Embryonic facial prominence (tissue), 1 donor: ENCODE results near the gene ANGEL2.
"Not testable (repeated sequence)": the region's sequence is repeated elsewhere in the genome, so short reads cannot be mapped to it uniquely, and the experiment has no call there.

Experiments
- DNase-seq: peaks from one replicate; pipeline ENCODE4 v3.0.0-alpha.2; 2016; ENCODE audit errors: extremely low spot score

Gene ANGEL2, protein sequence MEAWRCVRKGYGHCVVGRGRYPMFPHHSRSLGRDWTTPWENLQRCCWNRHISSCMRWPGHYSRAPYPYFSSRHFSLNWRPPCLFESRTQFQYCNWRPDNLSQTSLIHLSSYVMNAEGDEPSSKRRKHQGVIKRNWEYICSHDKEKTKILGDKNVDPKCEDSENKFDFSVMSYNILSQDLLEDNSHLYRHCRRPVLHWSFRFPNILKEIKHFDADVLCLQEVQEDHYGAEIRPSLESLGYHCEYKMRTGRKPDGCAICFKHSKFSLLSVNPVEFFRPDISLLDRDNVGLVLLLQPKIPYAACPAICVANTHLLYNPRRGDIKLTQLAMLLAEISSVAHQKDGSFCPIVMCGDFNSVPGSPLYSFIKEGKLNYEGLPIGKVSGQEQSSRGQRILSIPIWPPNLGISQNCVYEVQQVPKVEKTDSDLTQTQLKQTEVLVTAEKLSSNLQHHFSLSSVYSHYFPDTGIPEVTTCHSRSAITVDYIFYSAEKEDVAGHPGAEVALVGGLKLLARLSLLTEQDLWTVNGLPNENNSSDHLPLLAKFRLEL

DNA sequence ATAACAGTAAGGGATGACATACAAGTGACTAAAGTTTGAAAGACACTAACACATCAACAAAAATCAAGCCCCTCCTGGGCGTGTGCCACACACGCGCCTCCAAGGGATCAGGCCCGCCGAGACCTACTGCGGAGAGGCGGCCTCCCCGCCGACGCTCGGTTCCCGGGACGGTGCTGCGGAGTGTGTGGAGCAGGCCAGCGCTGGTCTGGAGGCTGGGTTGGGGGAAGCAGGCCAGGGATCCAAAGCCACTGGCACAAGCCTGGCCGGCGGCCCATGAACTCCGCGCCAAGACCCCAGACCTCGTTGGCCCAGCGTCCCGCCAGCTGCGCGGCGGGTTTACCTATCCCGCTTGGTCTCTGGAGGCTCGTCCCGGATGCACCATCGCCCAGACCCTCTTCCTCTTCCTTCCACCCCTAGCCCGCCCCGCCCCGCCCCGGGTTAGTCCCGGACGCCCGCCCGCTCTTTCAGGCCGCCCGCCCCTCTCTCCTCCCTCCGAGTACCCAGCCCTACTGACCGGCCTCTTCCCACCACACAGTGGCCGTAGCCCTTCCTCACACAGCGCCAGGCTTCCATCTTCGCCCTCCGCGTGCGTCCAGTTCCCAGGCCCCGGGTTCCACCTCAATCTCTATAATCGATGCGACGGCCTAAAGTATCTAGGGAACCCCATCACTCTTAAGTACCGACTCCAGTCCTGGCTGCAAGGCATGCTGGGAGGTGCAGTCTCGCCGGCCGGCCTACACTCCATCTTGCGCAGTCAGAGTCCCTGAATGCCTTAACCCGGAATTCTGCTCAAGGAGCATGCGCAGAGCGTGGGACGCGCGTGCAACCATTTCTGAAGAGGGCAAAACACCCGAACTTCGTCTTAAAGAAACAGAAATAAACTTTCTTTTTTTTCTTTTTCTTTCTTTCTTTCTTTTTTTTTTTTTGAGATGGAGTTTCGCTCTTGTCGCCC, at the start of gene ANGEL2:
Gene ANGEL2 (minus strand): TSS at position 769 of the 952 bp plus-strand sequence. CDS start 196 bp downstream, at position 573.
- DNase-seq = peak; percentile 93

DNA sequence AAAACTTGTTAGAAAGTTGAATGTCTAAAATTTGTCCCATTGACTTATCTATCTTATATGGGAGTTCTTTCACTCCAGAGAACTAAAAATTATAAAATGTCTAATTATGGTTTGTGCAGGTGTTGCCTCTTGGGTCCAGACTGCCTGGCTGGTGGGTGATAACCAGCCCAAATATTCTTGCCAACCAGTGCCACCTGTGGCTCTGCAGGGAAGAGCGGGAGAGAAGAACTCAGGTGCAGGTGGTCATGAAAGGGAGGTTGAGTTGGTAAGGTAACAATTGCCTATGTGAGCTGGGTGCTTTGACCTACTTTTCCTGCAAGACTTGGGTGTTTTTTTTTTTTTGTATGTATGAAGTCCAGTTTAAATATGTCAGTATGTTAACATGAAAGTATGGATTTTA, 45.6 kb upstream of the ANGEL2 start:
- no peak for DNase-seq

DNA sequence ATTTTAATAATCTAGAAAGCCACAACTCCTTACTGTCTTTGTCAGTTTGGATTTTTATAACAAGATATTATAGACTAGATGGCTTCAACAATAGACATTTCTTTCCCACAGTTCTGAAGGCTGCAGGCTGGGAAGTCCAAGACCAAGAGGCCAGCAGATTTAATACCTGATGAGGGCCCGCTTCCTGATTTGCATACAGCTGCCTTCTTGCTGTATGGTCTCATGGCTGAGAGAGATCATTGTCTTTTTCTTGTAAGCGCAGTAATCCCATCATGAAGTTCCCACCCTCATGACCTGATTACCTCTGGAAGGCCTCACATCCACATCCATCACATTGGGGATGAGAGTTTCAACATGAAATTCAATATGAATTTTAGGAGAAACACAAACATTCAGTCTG, 45.2 kb upstream of the ANGEL2 start:
- DNase-seq = no peak

DNA sequence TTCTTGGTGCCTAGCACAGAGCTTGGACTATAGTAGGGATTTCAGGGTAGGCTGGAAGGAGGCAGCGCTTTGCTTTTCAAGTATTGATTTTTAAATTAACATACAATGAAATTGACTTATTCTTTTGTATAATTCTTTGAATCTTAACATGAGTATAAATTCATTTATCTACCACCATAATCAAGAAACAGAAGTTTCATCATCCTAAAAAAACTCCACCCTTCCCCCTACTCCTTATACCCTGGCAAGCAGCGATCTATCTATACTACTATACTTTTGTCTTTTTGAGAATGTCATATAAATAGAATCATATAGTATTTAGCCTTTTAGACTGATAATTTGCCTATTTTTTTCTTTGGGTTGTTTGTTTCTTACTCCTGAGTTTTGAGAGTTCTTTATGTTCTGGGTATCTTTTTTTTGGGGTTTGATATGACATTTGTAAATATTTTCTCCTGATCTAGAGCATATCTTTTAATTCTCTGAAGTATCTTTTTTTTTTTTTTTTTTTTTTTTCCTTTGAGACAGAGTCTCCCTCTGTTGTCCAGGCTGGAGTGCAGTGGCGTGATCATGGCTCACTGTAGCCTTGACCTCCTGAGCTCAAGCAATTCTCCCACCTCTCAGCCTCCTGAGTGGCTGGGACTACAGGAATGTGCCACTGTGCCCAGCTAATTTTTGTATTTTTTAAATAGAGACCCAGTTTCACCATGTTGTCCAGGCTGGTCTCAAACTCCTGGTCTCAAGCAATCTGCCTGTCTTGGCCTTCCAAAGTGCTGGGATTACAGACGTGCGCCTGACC, 41.8 kb upstream of the ANGEL2 start:
- DNase-seq = no peak

DNA sequence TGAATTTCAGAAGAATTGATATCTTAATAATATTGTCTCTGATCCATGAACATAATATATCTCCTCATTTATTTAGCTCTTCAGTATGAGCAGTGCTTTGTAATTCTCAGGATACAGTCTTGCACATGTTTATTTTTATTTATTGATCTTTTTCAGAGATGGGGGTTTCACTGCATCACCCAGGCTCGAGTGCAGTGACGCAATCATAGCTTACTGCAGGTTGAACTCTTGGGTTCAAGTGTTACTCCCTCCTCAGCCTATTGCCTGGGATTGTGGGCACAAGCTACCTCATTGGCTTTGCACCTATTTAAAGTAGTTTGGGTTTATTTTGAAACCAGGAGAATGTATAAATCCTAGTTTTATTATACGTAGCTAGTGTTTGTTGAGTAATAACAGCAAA, 40.1 kb upstream of the ANGEL2 start:
- DNase-seq = no peak

DNA sequence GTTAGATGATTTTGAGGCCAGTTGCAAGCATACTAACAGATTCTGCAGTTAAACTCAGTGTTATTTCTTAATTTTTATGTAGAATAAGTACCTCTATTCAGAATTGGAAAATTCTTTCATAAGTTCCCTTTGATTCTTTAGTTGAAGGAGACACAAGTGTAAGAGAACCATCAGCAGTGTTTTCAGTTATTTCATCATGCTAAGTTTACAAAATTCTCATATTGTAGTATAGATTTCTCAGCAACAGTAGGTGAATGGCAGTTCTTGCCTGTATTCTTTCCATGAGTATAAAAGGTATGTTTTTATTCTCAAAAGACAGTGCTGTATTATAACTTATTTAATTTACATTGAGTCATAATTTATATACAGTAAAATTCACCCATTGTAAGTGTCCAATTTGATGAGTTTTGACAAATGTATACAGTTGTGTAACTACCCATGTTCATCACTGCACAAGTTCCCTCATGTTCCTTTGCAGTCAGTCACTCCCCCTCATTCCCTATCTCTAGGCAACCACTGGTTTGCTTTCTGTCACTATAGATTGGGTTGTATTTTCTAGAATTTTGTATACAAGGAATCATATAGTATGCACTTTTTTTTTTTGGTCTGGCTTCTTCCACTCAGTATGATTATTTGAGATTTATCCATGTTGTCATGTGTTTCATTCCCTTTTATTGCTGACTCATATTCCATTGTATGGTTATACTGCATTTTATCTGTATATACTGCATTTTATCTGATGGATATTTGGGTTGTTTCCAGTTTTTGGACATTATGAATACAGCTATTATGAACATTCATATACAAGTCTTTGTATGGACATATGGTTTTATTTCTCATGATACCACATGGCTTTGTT, 39.3 kb upstream of the ANGEL2 start:
- DNase-seq = no peak

DNA sequence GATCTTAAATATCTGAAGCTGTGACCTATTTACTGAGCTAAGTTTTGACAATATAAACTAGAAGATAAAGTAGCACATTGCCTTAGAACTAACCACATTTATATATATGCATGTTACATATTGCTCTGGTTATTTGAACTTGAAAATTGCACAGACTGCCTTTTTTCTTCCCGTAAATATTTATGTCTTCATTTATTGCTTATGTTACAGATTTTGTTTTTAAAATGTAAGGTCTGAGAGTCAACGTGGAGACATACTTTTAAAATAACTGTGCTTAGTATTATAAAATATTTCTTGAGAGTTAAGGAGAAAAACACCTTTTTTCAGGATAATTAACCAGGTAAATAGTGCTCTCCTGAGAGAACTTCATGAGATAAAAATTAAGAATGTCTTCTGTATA, 38.5 kb upstream of the ANGEL2 start:
- DNase-seq = no peak

DNA sequence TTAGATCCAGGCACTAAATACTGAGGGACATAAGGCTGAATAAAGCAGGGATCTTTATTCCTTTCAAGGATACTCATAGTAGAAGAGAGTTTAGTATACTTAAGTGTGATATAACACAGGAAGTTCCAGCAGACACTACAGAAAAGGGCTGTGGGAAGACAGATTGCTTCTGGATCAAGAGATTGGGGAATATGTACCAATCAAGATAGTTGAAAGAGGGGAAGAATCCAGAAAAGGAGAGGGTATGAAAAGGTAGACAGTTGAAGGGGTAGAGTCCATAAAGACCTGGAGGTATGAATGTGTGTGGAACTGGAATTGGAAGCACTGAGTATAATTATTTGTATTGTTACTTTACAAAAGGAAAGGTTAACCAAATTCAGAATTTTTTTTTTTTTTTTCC, 37.8 kb upstream of the ANGEL2 start:
- DNase-seq = no peak

DNA sequence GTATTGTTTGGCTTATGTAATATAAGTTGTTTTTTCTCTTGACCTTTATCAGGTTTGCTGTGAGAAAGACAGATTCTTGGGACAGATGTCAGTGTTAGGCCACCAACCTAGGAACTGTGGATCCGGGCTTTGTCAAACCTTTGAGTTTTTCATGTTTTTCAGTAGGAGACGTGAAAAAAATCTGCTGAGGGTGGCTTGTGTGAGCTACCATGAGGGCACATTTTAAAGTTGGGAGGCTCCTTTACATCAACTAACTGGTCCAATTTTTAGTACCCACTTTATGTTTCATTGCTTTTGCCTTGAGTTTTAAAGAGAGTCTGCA, 36.2 kb upstream of the ANGEL2 start:
- no peak for DNase-seq

DNA sequence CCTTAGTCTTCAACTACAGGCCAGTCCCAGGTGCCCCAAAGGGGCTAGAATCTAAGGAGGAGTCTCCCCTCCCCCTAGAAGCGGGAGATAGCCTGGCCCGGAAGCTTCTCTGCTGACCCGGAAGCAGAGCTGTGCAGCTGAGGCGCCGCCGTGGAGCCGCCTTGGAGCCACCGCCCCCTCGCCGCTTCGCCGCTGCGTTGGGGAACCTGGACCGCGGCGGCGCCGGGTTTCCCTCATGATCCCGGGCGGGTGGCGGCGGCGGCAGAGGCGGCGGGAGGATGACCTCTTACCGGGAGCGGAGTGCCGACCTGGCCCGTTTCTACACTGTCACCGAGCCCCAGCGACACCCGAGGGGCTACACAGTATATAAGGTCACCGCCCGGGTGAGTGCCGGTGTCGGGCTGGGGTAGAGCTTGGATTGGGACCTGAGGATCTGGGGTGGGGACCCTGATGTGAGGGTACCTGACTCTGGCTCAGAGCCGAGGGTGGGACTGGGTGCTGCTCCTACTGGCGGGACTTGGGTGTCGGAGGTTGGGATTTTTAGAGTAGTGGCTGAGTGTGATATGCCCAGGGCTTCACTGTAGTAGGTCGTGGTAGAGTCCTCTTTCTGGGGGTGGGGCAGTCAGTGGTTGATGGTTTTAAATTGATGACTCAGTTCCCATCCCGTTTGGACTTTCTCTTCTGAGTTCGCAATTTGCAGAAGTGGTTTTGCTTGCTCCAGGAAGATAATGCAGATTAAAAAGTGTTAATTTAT, 35.6 kb upstream of the ANGEL2 start, which contains the start of gene RPS6KC1:
Gene RPS6KC1 (plus strand): TSS at position 115 of the 754 bp plus-strand sequence. CDS start 164 bp downstream, at position 279.
- DNase-seq = peak; percentile 62

DNA sequence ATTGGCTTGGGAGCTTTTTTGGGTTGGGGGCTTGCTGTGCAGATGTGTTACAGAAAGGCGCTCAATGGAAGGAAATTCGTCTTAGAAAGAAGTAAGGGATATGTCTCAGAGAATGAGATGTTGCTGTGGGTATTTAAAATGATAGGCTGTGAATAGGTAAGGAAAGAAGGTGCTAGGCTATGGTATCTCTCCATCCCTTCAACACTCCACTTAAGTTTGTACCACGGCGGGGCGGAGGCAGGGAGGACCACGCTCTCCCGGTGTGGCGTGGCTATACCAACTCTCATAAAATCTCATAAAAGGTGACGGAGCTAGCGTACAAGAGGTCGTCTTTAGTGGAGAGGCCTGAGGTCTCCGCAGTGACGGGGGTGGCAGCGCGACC, 35.1 kb upstream of the ANGEL2 start:
- no peak for DNase-seq

DNA sequence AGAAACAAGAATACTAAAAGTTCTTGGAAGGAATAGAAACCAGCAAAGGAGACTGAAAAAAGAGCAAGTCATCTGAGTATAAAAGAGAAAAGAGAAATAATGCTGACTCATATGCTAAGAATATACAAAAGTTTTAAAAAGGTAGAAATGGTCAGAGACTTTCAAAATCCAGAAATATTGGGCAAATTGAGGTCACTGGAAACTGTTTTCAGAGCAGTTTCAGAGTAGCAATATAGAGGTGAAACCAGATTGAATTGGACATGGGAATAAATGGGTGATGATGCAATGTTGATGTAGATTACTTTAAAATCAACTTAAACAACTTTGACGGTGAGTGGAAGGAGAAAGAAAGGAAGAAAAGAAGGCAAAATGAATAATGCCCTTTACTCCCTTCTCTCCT, 33.6 kb upstream of the ANGEL2 start:
- no peak for DNase-seq

DNA sequence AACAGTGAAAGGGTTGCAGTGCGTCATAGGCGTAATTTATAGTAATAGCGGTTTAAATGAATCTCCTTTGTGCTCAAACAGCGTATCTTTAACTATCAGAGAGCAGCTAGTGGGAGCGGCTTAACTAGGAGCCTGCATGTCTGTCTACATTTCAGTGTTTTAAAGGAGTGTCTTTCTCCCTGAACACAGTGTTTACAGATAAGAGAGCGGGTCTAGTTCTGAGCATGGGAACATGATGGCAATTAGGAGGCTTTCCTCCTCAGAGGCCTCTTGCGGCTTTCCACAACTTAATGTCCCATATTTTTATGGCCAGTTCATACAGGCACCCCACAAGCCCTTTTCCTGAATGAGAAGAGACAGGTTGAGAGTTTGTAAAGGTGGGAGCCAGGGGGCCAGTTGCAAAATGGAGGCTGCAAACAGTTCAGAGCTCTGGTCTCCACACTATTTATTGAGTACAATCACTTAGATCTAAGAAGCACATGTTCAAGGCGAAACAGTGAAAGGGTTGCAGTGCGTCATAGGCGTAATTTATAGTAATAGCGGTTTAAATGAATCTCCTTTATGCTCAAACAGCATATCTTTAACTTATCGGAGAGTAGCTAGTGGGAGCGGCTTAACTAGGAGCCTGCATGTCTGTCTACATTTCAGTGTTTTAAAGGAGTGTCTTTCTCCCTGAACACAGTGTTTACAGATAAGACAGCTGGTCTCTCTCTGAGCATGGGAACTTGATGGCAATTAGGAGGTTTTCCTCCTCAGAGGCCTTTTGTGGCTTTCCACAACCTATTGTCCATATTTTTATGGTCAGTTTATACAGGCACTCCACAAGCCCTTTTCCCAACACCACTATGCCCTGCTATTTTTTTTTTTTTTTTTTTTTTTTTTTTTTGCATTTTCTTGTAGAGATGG, 29.9 kb upstream of the ANGEL2 start:
- DNase-seq = not testable (repeated sequence)

DNA sequence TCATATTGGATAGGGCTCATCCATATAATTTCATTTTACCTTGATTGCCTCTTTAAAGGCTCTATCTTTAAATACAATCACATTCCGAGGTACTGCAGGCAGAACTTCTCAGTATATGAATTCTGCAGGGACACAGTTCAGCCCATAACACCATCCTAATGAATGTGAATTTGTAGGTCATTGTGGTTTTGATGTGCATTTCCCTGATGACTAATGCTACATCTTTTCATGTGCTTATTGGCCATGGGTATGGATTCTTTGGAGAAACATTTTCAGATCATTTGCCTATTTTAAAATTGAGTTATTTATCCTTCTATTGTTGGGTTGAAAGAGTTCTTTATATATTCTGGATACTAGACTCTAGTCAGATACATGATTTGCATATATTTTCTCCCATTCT, 25.8 kb upstream of the ANGEL2 start:
- no peak for DNase-seq

DNA sequence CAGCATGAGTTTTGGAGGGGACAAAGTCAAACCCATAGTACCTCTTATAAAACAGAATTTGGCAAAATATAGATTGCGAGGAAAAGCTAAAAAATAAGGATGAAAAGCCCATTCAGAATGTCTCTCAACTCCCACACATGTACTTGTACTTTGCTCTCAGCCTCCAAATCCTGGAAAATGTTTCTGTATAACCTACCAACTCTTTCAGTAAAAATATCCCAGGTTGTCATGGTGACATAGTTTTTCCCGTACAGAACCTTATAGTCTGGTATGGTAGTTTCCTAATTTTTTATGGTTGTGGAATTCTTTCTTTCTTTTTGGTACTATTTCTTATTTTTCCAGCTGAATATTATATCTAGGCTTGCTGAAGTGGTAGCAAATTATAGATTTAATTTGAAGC, 19.9 kb upstream of the ANGEL2 start:
- no peak for DNase-seq

DNA sequence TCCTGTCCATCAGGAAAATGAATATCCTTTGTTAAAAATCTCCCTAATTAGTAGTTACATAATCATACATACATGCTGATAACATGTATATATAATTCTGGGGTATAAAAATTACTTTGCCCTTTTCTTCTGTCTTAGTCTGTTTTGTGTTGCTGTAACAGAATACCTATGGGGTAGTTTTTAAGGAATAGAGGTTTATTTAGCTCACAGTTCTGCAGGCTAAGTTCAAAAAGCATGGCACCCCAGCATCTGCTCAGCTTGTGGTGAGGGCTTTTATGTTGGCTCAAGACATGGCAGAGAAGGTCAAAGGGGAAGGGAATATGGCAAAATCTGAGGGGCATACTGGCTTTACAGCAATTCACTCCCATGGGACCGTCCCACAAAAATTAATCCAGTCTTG, 19.0 kb upstream of the ANGEL2 start:
- DNase-seq = no peak

DNA sequence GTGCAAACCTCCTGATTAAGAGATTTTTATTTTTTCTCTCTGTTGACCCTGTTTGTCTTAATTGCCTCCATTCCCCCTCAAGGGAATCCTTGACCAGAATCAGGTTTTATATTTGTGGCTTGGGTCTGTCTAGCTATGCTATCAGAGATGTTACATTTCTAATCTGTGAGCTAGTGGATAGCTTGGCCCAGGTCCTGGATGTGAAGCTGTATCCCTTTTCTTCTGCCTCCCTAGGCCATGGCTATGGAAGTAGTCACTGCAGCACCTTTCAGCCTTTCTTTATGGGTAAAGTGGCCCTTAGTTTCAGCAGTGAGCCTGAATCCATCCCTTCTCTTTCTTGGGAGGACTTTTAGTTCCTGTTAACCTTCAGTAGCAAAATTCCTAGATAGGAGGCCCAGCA, 17.0 kb upstream of the ANGEL2 start:
- DNase-seq = no peak

DNA sequence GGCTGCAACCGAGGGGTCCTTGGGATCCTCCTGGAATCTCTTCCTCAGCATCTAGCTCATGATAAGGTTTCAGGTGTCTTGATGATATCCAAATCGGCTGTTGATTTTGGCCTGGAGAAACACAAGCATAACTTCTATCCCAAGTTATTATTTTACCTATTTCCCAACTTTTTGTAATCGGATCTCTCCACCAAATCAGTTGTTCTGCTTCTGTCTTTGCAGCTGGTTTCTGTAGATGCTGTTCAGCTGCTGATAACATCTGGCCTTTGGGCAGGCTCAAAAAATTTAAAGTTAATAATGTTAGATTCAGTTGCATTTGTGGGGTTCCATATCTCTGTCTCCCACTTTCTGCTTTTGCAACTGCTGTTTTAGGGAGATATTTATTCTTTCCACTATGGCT, 11.4 kb upstream of the ANGEL2 start:
- DNase-seq = not testable (repeated sequence)

DNA sequence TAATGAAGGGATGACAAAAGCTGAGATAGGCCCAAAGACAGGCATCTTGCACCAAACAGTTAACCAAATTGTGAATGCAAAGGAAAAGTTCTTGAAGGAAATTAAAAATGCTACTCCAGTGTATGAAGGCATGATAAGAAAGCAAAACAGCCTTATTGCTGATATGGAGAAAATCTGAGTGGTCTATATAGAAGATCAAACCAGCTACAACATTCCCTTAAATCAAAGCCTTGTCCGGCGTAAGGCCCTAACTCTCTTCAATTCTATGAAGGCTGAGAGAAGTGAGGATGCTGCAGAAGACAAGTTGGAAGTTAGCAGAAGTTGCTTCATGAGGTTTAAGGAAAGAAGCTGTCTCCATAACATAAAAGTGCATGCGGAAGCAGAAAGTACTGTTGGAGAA, 4.3 kb upstream of the ANGEL2 start:
- no peak for DNase-seq
